Measurements from ENCODE around the gene KLHL40.

Gene KLHL40

GRCh38 chr3:42690191-42690590 is 4.9 kb downstream of the KLHL40 start:
- no peak for DNase-seq (ENCODE audit: low read depth)

GRCh38 chr3:42690766-42691680 is 5.7 kb downstream of the KLHL40 start:
- DNase-seq (ENCODE audit: low read depth) = no peak

- no peak for DNase-seq (ENCODE audit: low read depth)
These were observed 6.7 kb downstream of the KLHL40 start for GRCh38 chr3:42691816-42692666.

- no peak for DNase-seq (ENCODE audit: low read depth)
These were observed 7.6 kb downstream of the KLHL40 start for GRCh38 chr3:42692667-42693529.

GRCh38 chr3:42693530-42693930 is 8.2 kb downstream of the KLHL40 start:
- no peak for DNase-seq (ENCODE audit: low read depth)

- DNase-seq (ENCODE audit: low read depth) = no peak
These were observed 9.0 kb downstream of the KLHL40 start for GRCh38 chr3:42694366-42694765.

- DNase-seq (ENCODE audit: low read depth) = no peak
These were observed 11.3 kb downstream of the KLHL40 start for GRCh38 chr3:42696356-42697288.

- no peak for DNase-seq (ENCODE audit: low read depth)
These were observed 12.1 kb downstream of the KLHL40 start for GRCh38 chr3:42697289-42698051.

- no peak for DNase-seq (ENCODE audit: low read depth)
These were observed 13.0 kb downstream of the KLHL40 start for GRCh38 chr3:42698216-42698910.

GRCh38 chr3:42698911-42699230 is 13.5 kb downstream of the KLHL40 start:
- DNase-seq (ENCODE audit: low read depth) = no peak

GRCh38 chr3:42699511-42699971 is 14.2 kb downstream of the KLHL40 start:
- no peak for DNase-seq (ENCODE audit: low read depth)

- no peak for DNase-seq (ENCODE audit: low read depth)
These were observed 15.3 kb downstream of the KLHL40 start for GRCh38 chr3:42700366-42701288.

- no peak for DNase-seq (ENCODE audit: low read depth)
These were observed 16.2 kb downstream of the KLHL40 start for GRCh38 chr3:42701371-42702065.

- DNase-seq (ENCODE audit: low read depth) = no peak
These were observed 17.0 kb downstream of the KLHL40 start, which contains the start of gene HHATL for GRCh38 chr3:42702066-42702951. Gene HHATL (minus strand): TSS chr3:42702798. CDS start chr3:42700826, 1,972 bp downstream.

GRCh38 chr3:42702982-42703694 is 17.8 kb downstream of the KLHL40 start:
- no peak for DNase-seq (ENCODE audit: low read depth)

- DNase-seq (ENCODE audit: low read depth) = no peak
These were observed 18.3 kb downstream of the KLHL40 start for GRCh38 chr3:42703695-42704025.
